Bronchus fibroblast of lung (primary cell): ENCODE measurements around the gene CEP152. TPM values are rescaled to one million over a fixed set of nuclear protein-coding genes. Genes with fewer than 3 reads are reported as not detected.

ENCODE experiments used
- total RNA-seq: library from RNA; depleted of rRNA; stranded (reverse); fragments of >200 nt; gene quantifications from 2 replicates; pipeline ENCODE4 v1.2.3, GENCODE V29; 2015

Gene CEP152
- 4.8 and 5.4 TPM in 2 replicates for total RNA-seq

GRCh38 chr15:48810414-48811324 is at the start of gene CEP152:
CEP152 (minus strand) TSS chr15:48811069; CDS start chr15:48805649, 5,420 bp downstream.

Other genes starting within 250 kb of the CEP152 start
- 87.0 and 92.0 TPM in 2 replicates for gene FBN1, start 165.4 kb downstream of the CEP152 start, total RNA-seq
- gene EID1, start 67.1 kb upstream of the CEP152 start, total RNA-seq: 179 and 220 TPM in 2 replicates
- 0.67 and 0.74 TPM in 2 replicates for gene SHC4, start 152.8 kb upstream of the CEP152 start, total RNA-seq
- 8.6 and 9.6 TPM in 2 replicates for gene SECISBP2L, start 235.4 kb upstream of the CEP152 start, total RNA-seq